ENCODE measurements around the gene HOGA1. TPM values are rescaled to one million over a fixed set of nuclear protein-coding genes. Genes with fewer than 3 reads are reported as not detected.
"Not testable (repeated sequence)": the region's sequence is repeated elsewhere in the genome, so short reads cannot be mapped to it uniquely, and the experiment has no call there.

Gene HOGA1
- total RNA-seq, 1 donor from 2014 or later = 0.98 TPM

- intact Hi-C loops (cut with DNase I) = no loop called here
- Histone ChIP-seq H3K27me3 (no peaks in the 10 kb centered on the region), H3K9me3 (no peaks in the 10 kb centered on the region), H3K4me1 (peaks cover 24% of the 10 kb centered on the region), H3K4me3 (peak overlapping the region; percentile 76 to 88), H3K36me3 (peaks cover 0 to 9% of the 10 kb centered on the region in 2 donors), H3K27ac (peak overlapping the region; percentile 83)
- DNase-seq (ENCODE audit: extremely low spot score in 2 of 2) = no peak
- TF ChIP-seq POLR2A (IDR thresholded peaks at IDR 0.05) = no peak
- TF ChIP-seq CTCF (IDR thresholded peaks at IDR 0.05) = no peak
- TF ChIP-seq POLR2AphosphoS5 (IDR thresholded peaks at IDR 0.05; ENCODE audit: insufficient read depth in 1 of 2, low read depth in 1 of 2) = no peak
Measured at GRCh38 chr10:97640868-97641811, 57.0 kb downstream of the HOGA1 start.

DNA sequence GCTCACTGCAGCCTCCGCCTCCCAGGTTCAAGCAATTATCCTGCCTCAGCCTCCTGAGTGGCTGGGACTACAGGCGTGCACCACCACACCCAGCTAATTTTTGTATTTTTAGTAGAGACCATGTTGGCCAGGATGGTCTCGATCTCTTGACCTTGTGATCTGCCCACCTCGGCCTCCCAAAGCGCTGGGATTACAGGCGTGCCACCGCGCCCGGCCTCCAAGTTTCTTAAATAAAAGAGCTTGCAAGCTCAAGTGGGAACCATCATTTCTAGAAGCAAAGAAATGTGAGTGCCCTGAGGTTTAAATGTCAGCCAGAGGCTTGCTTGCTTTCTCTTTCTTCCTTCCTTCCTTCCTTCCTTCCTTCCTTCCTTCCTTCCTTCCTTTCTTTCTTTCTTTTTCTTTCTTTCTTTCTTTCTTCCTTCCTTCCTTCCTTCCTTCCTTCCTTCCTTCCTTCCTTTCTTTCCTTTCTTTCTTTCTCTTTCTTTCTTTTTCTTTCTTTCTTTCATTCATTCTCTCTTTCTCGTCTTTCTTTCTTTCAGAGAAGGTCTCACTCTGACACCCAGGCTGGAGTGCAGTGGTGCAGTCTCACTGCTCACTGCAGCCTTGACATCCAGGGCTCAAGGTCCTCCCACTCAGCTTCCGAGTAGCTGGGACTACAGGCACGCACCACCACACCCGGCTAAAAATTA is 58.4 kb downstream of the HOGA1 start:
- H3K4me3 ChIP-seq; H3K9me3 ChIP-seq; H3K36me3 ChIP-seq; H3K27me3 ChIP-seq; DNase-seq (ENCODE audit: extremely low spot score in 2 of 2); intact Hi-C loops (cut with DNase I); H3K27ac ChIP-seq: not testable (repeated sequence)
- peaks cover 36% of the 10 kb centered on the region for H3K4me1 ChIP-seq

DNA sequence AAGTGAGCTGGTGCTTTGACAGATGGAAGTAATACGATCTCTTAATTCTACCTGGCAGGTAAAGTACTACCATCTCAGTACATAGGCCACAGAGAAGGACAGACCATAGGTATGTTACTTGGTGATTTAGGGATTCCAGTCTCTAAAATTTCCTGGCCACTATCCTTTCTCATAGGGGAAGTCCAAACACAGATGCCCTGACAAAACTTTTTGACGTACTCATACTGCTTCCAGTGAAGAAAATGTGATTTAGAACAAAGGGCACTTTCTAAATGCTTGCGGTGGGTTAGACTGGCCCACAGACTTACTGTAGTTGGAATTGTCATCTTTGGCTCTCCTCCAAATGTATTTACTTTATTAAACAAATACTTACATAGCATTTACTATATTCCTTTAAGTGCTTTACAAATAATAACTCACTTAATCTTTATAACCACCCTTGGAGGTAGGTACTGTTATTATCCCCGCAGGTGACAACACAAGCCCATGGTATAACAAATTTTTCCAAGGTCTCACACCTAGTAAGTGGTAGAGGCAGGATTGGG is 59.3 kb downstream of the HOGA1 start:
- Histone ChIP-seq H3K27me3 (no peaks in the 10 kb centered on the region), H3K27ac (no peak overlapping the region), H3K4me3 (no peak overlapping the region), H3K36me3 (peaks cover 0 to 9% of the 10 kb centered on the region in 2 donors), H3K9me3 (no peaks in the 10 kb centered on the region), H3K4me1 (peaks cover 45% of the 10 kb centered on the region)
- no peak for DNase-seq (ENCODE audit: extremely low spot score in 2 of 2)
- intact Hi-C loops (cut with DNase I) = no loop called here
- TF ChIP-seq POLR2A (IDR thresholded peaks at IDR 0.05) (no peak), POLR2AphosphoS5 (IDR thresholded peaks at IDR 0.05; ENCODE audit: insufficient read depth in 1 of 2, low read depth in 1 of 2) (no peak), CTCF (IDR thresholded peaks at IDR 0.05) (no peak)

DNA sequence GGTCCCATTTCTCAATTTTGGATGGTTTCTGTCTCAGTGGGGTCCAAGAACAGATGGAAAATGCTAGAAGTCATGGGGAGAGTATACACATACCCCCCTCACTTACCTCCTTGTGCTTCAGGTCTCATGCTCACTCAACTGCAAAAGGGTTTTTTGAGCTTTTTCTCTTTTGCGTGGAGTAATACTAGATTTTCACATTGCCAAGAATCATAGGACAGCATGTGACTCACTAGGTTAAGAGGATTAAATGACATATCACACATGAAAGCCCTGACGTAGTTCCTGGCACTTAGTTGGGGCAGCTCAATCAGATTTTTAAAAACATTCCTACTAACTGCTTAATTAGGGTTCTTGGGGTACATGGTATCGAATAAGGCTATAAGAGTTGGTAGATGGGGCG is 60.7 kb downstream of the HOGA1 start:
- DNase-seq (ENCODE audit: extremely low spot score in 2 of 2) = no peak
- no peaks in the 10 kb centered on the region for H3K27me3 ChIP-seq
- TF ChIP-seq POLR2AphosphoS5 (IDR thresholded peaks at IDR 0.05; ENCODE audit: insufficient read depth in 1 of 2, low read depth in 1 of 2) = no peak
- no peak for TF ChIP-seq CTCF (IDR thresholded peaks at IDR 0.05)
- no peak for TF ChIP-seq POLR2A (IDR thresholded peaks at IDR 0.05)
- H3K4me3 ChIP-seq = no peak overlapping the region
- H3K9me3 ChIP-seq = no peaks in the 10 kb centered on the region
- no peak overlapping the region for H3K27ac ChIP-seq
- intact Hi-C loops (cut with DNase I) = no loop called here
- H3K4me1 ChIP-seq = peaks cover 59% of the 10 kb centered on the region
- peaks cover 0 to 9% of the 10 kb centered on the region in 2 donors for H3K36me3 ChIP-seq

GRCh38 chr10:97647556-97647955 is 63.4 kb downstream of the HOGA1 start:
- TF ChIP-seq POLR2AphosphoS5 (IDR thresholded peaks at IDR 0.05; ENCODE audit: insufficient read depth in 1 of 2, low read depth in 1 of 2) = no peak
- TF ChIP-seq POLR2A (IDR thresholded peaks at IDR 0.05) = no peak
- no peak for TF ChIP-seq CTCF (IDR thresholded peaks at IDR 0.05)
- H3K9me3 ChIP-seq = no peaks in the 10 kb centered on the region
- H3K27me3 ChIP-seq = no peaks in the 10 kb centered on the region
- H3K4me1 ChIP-seq = peaks cover 48% of the 10 kb centered on the region
- peak overlapping the region; percentile 73 for H3K27ac ChIP-seq
- no peak overlapping the region for H3K4me3 ChIP-seq
- peaks cover 0 to 25% of the 10 kb centered on the region in 2 donors for H3K36me3 ChIP-seq
- intact Hi-C loops (cut with DNase I) = no loop called here
- DNase-seq (ENCODE audit: extremely low spot score in 2 of 2) = no peak
